WERI-Rb-1 (cell line): ENCODE data around the gene APH1B.

Source experiments
- DNase-seq: peaks from one replicate; pipeline ENCODE4 v3.0.0-alpha.2; 2020
- H3K27ac ChIP-seq: fragments of 250-450 bp; sonication (Bioruptor Pico); 2 replicates; pipeline ENCODE4 v1.5.1; 2020; ENCODE audit warnings: mild to moderate bottlenecking, moderate library complexity
- H3K27me3 ChIP-seq: fragments of 250-450 bp; sonication (Bioruptor Pico); 2 replicates; pipeline ENCODE4 v1.5.1; 2021; ENCODE audit warnings: mild to moderate bottlenecking, low read depth, moderate library complexity; ENCODE audit not compliant: insufficient read depth, severe bottlenecking
- H3K36me3 ChIP-seq: fragments of 250-450 bp; sonication (Bioruptor Pico); 2 replicates; pipeline ENCODE4 v1.5.1; 2020; ENCODE audit warnings: mild to moderate bottlenecking, moderate library complexity
- H3K4me3 ChIP-seq: 2 replicates; pipeline ENCODE4 v1.5.1; 2011; ENCODE audit warnings: low read depth, mild to moderate bottlenecking, control low read depth, low read length
- H3K9me3 ChIP-seq: fragments of 250-450 bp; sonication (Bioruptor Pico); 2 replicates; pipeline ENCODE4 v1.5.1; 2021; ENCODE audit warnings: mild to moderate bottlenecking, moderate library complexity; ENCODE audit not compliant: severe bottlenecking
- CTCF ChIP-seq: IDR thresholded peaks from 2 replicates; pipeline ENCODE4 v1.5.1; 2011; ENCODE audit warnings: low read depth, mild to moderate bottlenecking, control low read depth, inconsistent platforms, low read length

The APH1B gene

GRCh38 chr15:63353261-63353660 lies 75.9 kb downstream of the APH1B start:
- Histone ChIP-seq H3K36me3 (no peaks in the 10 kb centered on the region), H3K27ac (no peak overlapping the region), H3K9me3 (no peaks in the 10 kb centered on the region), H3K4me3 (no peak overlapping the region), H3K27me3 (no peaks in the 10 kb centered on the region)
- no peak for DNase-seq
- TF ChIP-seq CTCF: no peak

- Histone ChIP-seq H3K27me3 (no peaks in the 10 kb centered on the region), H3K4me3 (no peak overlapping the region), H3K36me3 (no peaks in the 10 kb centered on the region), H3K27ac (no peak overlapping the region), H3K9me3 (no peaks in the 10 kb centered on the region)
- DNase-seq: no peak
- TF ChIP-seq CTCF: no peak
Observed at GRCh38 chr15:63353887-63354286, 76.5 kb downstream of the APH1B start.

GRCh38 chr15:63354821-63355650 lies 77.6 kb downstream of the APH1B start:
- no peaks in the 10 kb centered on the region for H3K36me3 ChIP-seq
- no peaks in the 10 kb centered on the region for H3K9me3 ChIP-seq
- no peaks in the 10 kb centered on the region for H3K27me3 ChIP-seq
- H3K4me3 ChIP-seq: no peak overlapping the region
- peak; percentile 44 for DNase-seq
- no peak overlapping the region for H3K27ac ChIP-seq
- no peak for TF ChIP-seq CTCF

- H3K27me3 ChIP-seq: no peaks in the 10 kb centered on the region
- H3K9me3 ChIP-seq: no peaks in the 10 kb centered on the region
- DNase-seq: no peak
- no peaks in the 10 kb centered on the region for H3K36me3 ChIP-seq
- TF ChIP-seq CTCF: no peak
- H3K4me3 ChIP-seq: no peak overlapping the region
- H3K27ac ChIP-seq: no peak overlapping the region
Observed at GRCh38 chr15:63357061-63357460, 79.7 kb downstream of the APH1B start.

GRCh38 chr15:63357731-63358130 lies 80.3 kb downstream of the APH1B start:
- no peaks in the 10 kb centered on the region for H3K9me3 ChIP-seq
- no peak overlapping the region for H3K27ac ChIP-seq
- no peak overlapping the region for H3K4me3 ChIP-seq
- no peaks in the 10 kb centered on the region for H3K27me3 ChIP-seq
- DNase-seq: no peak
- TF ChIP-seq CTCF: no peak
- no peaks in the 10 kb centered on the region for H3K36me3 ChIP-seq
